HepG2 (cell line): ENCODE measurements around the gene MBD3L2. TPM values are rescaled to one million over a fixed set of nuclear protein-coding genes. Genes with fewer than 3 reads are reported as not detected.

ENCODE experiments used
- ARID2 ChIP-seq: sonication (generic); formaldehyde crosslinking; IDR thresholded peaks from 2 replicates; pipeline ENCODE4 v1.8.1; 2022; ENCODE audit warnings: mild to moderate bottlenecking, missing genetic modification reagents, borderline replicate concordance
- GTF3A ChIP-seq: sonication (generic); formaldehyde crosslinking; conservative IDR thresholded peaks from 2 replicates; pipeline ENCODE4 v1.4.0; 2020; ENCODE audit warnings: mild to moderate bottlenecking, missing genetic modification reagents
- HMG20A ChIP-seq: IDR thresholded peaks from 2 replicates; pipeline ENCODE4 v1.6.1; 2016; ENCODE audit warnings: borderline replicate concordance
- KDM4B ChIP-seq: sonication (generic); formaldehyde crosslinking; IDR thresholded peaks from 2 replicates; pipeline ENCODE4 v1.4.0; 2020; ENCODE audit warnings: missing genetic modification reagents
- MED13 ChIP-seq: sonication (generic); formaldehyde crosslinking; IDR thresholded peaks from 2 replicates; pipeline ENCODE4 v1.5.0; 2020; ENCODE audit warnings: missing genetic modification reagents
- NR2F6 ChIP-seq, 2 experiments: IDR thresholded peaks; 2 replicates each; pipeline ENCODE4 v1.6.1; 2016; ENCODE audit warnings: antibody characterized with exemption in 1 of 2, mild to moderate bottlenecking in 1 of 2
- U2AF1 ChIP-seq: fragments of 200-400 bp; formaldehyde crosslinking; optimal IDR thresholded peaks from 2 replicates; pipeline ENCODE3; 2017; ENCODE audit warnings: mild to moderate bottlenecking, low read depth, low read length
- ZBTB10 ChIP-seq: sonication (generic); formaldehyde crosslinking; IDR thresholded peaks from 2 replicates; pipeline ENCODE4 v1.4.0; 2020; ENCODE audit warnings: missing genetic modification reagents, borderline replicate concordance
- ZNF318 ChIP-seq: sonication (generic); formaldehyde crosslinking; IDR thresholded peaks from 2 replicates; pipeline ENCODE4 v1.4.0; 2020; ENCODE audit warnings: mild to moderate bottlenecking, missing genetic modification reagents
- ZNF724P ChIP-seq: sonication (generic); formaldehyde crosslinking; IDR thresholded peaks from 2 replicates; pipeline ENCODE4 v1.8.0; 2022; ENCODE audit warnings: missing genetic modification reagents, borderline replicate concordance
- polyA plus RNA-seq, 8 experiments: library from polyadenylated mRNA; depleted of rRNA in 3 of 8; stranded (reverse) in 7 of 8; unstranded in 1 of 8; fragments of >200 nt; fragmentation: Illumina TruSeq in 4 of 8; extraction: Trizol in 4 of 8; gene quantifications; 2 replicates each; pipeline versions ENCODE4 v1.2.1 to v1.2.3, GENCODE V29; 2011 to 2016; ENCODE audit warnings: low read depth in 4 of 8, missing spikeins in 1 of 8, mixed read lengths in 1 of 8; ENCODE audit not compliant: insufficient read depth in 1 of 8
- total RNA-seq, 5 experiments: library from RNA; depleted of rRNA; stranded (reverse); fragments of >200 nt; fragmentation: Illumina TruSeq; extraction: Trizol; gene quantifications; 2 replicates each; pipeline ENCODE4 v1.2.3, GENCODE V29; 2016; ENCODE audit warnings: low read depth in 1 of 5
- TF ChIP-seq, protein P1 (sequence below): sonication (generic); formaldehyde crosslinking; IDR thresholded peaks from 2 replicates; pipeline ENCODE4 v1.5.0; 2020; ENCODE audit warnings: mild to moderate bottlenecking, missing genetic modification reagents

The MBD3L2 gene
- total and polyA plus RNA-seq, 2 of the 13 experiments (the other 11 are each of a cell fraction or from before 2014, with no cell fraction given) = not detected

GRCh38 chr19:7098701-7099596 is 49.8 kb downstream of the MBD3L2 start (continued):
- no peak for TF ChIP-seq ZNF318 (CRISPR knock-in tag)
- no peak for TF ChIP-seq MED13 (CRISPR knock-in tag)
- no peak for TF ChIP-seq U2AF1
- TF ChIP-seq HMG20A (CRISPR knock-in tag) = no peak; the same call in 1 of the 2 replicates
- TF ChIP-seq ARID2 (CRISPR knock-in tag) = no peak
- TF ChIP-seq ZBTB10 = no peak
- TF ChIP-seq, protein P1, sequence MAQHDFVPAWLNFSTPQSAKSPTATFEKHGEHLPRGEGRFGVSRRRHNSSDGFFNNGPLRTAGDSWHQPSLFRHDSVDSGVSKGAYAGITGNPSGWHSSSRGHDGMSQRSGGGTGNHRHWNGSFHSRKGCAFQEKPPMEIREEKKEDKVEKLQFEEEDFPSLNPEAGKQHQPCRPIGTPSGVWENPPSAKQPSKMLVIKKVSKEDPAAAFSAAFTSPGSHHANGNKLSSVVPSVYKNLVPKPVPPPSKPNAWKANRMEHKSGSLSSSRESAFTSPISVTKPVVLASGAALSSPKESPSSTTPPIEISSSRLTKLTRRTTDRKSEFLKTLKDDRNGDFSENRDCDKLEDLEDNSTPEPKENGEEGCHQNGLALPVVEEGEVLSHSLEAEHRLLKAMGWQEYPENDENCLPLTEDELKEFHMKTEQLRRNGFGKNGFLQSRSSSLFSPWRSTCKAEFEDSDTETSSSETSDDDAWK (CRISPR knock-in tag) = no peak
- TF ChIP-seq NR2F6 (IDR thresholded peaks at IDR 0.05) = no peak
- TF ChIP-seq NR2F6 (CRISPR knock-in tag; IDR thresholded peaks at IDR 0.05) = 0 out of 2 replicates have a peak, but pooled peaks have one; percentile 10
- no peak for TF ChIP-seq ZNF724P (CRISPR knock-in tag)
- no peak for TF ChIP-seq KDM4B (CRISPR knock-in tag)
- TF ChIP-seq GTF3A = no peak
